Activated T-cell treated with anti-CD3 and anti-CD28 coated beads, Interleukin-2, amount 50 U/mL, for 1 hour (primary cell): Measurements from ENCODE around the gene DYNLRB1.
"Not testable (repeated sequence)": the region's sequence is repeated elsewhere in the genome, so short reads cannot be mapped to it uniquely, and the experiment has no call there.

Source experiments
- DNase-seq: peaks from one replicate; pipeline ENCODE4 v3.0.0-alpha.2; 2020

Gene DYNLRB1

DNA sequence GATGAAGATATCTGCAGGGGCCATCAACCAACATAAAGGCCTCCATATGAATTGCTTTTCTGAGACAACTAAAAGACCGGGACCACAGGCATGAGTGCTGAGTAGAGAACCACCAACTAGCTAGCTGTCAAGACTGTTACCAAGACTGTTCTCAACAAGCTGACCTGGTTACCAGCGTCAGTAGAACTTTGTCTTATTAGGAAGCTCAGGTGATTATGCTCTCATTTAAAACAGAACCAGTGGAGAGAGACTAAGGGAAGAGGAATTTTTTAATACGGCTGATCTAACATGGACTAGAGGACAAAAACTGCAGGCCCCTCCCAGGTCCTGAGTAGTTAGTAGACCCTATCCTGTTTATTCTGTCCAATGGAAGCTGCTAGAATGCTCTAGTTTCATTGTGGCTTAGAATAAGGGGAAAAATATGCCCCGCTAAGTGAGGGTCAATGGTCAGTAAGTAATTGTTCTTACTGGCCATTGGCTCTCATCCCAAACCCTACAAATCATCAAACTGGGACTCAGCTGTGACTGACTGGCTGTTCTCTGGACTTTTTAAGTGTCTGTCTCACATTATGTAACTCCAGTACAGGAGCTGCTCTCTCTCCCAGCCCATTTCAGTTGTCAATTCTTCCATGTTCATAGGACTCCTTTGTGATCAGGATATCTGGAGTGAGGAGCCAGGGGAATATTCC, 3.8 kb upstream of the DYNLRB1 start:
- no peak for DNase-seq

DNA sequence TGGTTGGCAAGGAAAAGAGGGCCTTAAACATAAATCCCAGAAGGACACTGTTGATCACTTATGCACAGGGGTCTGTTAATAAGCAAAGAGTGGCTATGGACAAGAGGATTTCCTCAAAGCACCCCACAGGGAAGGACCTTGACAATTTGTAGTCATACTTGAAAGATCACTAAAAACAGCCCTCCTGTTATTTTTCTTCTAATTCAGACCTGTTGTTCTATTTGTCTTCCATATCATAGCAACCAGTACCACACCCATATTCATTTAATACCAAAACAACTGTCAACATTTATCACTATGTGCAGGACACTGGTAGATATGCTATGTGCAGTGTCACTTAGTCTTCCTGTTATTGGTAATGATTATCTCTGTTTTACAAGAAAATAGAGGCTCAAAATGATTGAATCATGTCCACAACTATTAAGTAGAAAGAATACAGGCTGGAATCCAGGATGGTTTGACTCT, 3.2 kb upstream of the DYNLRB1 start:
- no peak for DNase-seq

DNA sequence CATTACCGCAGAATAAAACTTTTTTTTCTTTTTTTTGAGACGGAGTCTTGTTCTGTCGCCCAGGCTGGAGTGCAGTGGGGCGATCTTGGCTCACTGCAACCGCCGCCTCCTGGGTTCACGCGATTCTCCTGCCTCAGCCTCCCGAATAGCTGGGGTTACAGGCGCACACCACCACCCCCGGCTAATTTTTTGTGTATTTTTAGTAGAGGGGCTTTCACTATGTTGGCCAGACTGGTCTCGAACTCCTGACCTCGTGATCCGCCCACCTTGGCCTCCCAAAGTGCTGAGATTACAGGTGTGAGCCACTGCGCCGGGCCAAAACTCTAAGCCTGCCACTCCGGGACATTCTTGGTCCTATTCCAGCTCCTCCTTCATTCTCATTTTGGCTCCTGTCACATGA, 2.2 kb upstream of the DYNLRB1 start:
- DNase-seq, result not testable (repeated sequence)

DNA sequence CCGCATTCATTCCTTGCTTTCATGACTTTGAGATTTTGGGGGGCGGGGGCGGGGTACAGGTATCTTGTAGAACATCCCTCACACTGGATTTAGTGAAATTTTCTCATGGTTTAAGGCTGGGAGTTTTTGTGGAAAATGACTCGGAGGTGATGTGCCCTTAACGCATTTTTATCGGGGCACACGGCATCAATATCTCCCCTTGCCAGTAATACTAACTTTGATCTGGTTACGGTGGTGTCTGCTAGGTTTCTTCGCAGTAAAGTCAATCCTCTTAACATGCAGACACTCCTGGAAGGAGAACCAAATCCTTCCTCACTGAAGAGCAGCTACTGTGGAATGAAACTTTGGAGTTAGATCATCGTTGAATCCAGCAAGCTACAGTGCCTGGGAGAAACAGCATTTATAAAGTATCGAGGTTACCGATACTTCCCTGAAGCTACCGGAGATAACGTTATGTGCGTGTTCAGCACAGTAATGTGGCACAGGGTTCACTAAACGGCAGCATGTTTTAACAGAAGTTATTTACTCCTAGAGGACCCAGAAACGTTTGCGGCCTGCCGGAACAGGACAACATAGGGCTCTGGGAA, 1.2 kb upstream of the DYNLRB1 start:
- DNase-seq, result no peak

DNA sequence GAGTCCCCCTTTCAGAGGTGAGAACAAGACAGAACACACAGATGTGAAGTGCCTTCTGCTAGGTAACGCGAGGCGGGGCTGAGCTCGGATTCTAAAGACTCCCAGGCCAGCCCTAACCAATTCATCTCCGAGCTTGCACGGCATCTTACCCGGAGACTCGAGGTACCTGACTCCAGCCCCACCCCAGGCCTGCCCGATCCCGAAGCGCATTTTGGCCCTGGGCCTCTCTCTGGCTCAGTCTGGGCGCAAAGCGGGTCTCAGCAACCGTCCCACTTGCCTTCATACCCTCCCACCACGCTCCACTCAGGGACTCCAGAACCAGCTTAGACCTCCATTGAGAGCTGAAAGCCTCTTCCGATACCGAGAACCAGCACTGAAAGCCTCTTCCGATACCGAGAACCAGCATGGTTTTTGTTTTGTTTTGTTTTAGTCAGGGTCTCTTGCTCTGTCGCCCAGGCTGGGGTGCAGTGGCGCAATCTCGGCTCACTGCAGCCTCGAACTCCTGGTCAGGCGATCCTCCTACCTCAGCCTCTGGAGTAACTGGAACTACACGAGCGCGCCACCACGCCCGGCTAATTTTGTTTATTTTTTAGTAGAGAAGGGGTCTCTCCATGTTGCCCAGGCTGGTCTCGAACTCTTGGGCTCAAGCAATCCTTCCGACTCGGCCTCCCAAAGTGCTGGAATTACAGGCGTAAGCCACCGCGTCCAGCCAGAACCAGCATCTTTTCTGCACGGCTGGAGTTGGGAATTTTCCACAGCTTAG, 557 bp upstream of the DYNLRB1 start:
- peak; percentile 74 for DNase-seq

DNA sequence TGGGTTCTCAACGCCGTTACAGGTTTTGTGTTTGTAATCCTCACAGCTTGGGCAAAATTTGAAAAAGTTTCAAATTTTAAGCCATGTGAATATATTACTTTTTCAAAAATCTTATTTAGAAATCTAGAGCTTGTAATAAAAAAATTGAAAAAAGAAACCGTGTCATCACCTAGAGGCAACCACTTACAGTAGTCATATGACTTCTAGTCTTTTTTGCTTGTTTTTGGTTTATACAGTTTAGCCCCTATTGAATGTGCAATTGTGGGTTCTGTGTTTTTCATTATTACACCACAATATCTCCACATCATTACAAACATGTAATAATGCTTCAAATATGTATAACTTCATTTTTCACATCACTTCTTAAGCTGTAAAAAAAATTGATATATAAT, 888 bp downstream of the DYNLRB1 start:
- no peak for DNase-seq

DNA sequence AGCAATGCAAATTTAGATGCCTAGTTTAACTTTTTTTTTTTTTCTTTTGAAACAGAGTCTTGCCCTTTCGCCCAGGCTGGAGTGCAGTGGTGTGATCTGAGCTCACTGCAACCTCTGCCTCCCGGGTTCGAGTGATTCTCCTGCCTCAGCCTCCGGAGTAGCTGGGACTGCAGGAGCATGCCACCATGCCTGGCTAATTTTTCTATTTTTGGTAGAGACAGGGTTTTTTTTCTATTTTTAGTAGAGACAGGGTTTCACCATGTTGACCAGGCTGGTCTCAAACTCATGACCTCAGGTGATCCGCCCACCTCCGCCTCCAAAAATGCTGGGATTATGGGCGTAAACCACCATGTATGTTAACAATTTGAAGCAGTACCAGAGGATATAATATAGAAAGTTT, 2.6 kb downstream of the DYNLRB1 start:
- not testable (repeated sequence) for DNase-seq

DNA sequence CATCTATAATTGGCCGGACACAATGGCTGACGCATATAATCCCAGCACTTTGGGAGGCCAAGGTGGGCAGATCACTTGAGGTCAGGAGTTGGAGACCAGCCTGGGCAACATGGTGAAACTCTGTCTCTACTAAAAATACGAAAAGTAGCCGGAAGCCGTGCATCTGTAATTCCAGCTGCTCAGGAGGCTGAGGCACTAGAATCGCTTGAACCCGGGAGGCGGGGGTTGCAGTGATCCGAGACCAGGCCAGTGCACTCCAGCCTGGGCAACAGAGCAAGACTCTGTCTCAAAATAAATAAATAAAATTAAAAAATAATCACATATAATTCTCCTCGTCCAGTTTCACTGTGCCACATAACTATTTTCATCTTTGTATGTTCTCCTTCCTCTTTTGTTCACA, 3.6 kb downstream of the DYNLRB1 start:
- not testable (repeated sequence) for DNase-seq

DNA sequence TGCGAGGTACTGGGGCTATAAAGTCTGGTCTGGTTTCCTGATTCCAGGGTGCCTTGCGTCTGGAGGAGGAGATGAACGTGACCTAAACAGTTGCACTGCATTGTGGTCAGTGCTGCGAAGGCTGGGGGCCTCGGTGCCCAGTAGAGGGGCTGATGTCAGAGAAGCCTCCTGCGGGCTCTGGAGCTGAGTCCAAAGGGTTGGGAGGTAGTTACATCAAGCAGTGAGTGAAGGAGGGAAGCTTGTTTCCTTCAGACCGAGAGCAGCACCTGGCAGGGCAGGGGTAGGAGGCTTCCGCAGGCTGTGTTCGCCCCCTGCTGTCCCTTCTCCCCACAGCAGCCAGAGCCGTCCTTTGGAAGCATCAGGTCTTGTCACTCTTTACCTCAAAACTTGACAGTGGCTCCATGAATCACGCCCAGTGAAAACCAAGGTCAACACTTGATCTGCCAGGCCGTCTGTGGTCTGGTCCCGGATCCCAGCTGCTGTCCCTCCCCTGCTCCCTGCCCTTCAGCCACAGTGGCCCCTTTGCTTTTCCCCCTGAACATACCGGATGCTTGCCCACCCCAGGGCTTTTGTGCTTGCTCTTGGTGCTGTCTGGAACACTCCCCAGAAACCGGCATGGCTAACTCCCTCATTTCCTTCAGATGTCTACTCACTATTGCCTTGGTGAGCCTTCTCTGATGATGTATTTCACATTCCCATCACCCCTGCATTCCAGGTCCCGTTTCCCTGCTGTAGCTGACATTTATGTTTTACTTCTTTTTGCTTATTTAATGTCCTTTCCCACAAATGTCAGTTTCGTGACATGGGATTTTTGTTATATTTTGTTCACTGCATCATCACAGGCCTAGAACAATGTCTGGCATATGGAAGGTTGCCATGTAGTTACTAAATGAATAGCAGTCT, 7.0 kb downstream of the DYNLRB1 start:
- peak; percentile 63 for DNase-seq

DNA sequence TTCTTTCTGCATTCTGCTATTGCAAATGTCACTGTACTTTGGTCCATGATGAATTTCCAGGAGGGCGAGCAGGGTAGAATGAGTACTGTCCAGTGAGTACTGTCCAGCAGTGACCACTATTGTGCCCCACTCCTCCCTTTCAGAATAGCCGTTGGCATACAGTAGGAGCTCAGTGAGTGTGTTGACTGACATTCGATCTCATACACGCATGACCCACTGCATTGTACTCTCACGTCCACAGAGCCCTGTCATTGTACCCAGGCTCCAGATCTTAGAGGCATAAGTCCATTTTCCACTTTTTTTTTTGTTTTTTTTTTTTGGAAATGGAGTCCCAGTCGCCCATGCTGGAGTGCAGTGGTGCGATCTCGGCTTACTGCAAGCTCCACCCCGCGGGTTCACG, 8.2 kb downstream of the DYNLRB1 start:
- DNase-seq, result no peak

DNA sequence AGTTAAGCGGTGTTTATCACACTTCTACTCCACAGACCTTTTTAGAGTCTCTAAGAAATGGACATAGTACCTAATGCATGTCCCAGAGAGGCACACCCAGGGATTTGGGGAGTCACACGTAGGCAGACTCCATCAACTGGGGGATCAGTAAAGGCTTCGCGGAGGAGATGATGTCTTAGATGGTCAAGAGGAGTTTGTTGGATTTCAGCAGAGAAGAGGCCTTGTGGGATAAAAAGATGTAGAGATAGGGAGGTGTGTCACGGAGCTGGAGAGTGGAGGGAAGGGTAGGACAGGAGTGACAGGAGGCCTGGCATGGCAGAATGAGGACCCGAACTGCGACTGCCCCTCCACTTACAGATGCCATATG, 9.1 kb downstream of the DYNLRB1 start:
- no peak for DNase-seq

DNA sequence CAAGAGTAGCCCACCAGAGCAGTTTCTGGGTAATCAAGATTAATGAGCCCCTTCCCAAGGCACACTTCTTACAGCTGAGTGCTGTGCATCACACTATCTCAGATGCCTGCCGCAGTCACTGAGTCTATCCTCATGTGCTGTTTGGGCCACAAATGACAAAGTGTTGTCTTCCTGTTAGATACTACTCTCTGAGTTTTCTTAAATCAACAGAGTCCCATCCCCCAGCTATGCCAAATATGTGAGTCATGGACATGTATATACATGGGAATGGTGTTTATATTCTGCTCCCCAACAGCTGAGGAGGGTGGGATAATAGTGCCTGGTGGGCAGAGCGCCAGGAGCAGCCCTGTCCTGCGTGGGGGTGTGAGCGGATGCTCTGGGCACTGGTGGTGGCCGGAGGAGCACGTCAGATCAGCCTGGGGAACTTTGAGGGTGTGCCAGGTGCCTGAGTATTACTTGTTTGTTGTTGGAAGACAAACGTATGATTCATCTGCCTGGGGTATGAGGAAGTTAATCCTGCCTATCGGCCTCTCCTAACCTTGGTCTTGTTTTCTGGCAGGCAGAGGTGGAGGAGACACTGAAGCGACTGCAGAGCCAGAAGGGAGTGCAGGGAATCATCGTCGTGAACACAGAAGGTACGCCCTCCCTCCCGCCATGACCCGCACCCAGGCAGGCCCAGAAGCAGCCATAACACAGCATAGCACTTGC, 9.6 kb downstream of the DYNLRB1 start:
- no peak for DNase-seq

DNA sequence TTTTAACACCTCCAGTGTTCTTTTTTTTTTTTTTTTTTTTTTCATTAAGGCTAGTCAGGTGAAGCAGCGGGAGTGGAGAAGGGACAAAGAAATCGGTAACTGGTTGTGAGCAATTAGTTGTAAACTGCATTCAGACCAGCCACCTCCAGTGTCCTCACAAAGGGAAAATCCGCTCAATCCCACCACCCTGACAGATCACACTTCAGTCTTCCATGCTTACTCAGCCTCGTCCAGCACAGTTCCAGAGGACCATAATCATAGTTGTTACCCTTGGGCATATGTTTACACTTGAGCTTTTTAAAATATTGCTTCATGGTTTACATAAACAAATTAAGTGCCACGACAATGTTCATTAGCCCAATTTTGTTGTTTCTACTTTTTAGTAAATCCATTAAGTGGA, 10.2 kb downstream of the DYNLRB1 start:
- no peak for DNase-seq

DNA sequence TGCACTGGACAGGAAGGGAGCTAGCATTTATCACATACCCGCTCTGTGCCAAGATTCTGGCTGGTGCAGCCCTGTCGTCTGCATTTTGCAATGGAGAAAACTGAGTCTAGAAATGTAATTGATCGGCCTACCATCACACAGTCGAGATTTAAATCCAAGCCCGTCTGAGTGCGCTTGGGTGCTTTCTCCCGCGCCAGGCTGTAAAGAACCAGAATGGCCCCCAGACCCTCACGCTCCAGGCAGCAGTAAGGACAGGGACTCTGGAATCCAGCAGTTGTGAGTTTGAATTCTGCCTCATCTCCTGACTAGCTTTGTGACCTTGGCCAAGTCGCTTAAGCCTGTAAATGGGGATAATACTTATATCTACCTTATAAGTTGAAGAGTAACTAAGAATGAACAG, 10.8 kb downstream of the DYNLRB1 start:
- DNase-seq, result no peak

DNA sequence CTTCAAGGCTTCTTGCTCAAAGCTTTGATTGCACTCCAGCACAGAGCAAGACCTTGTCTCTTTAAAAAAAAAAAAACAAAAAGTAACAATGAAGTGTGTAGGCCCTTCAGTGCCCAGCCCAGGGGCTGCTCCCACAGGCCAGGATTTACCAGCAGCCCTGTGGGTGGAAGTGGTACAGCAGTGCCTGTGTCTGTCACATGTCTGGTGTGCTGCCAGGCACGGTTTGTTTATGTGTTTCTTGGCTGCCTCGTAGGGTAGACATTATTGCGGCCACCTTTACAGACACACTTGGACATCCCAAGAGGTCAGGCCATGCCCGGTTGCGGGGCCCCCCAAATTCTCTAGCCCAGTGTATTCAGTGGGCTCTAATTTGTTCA, 12.7 kb downstream of the DYNLRB1 start:
- no peak for DNase-seq

DNA sequence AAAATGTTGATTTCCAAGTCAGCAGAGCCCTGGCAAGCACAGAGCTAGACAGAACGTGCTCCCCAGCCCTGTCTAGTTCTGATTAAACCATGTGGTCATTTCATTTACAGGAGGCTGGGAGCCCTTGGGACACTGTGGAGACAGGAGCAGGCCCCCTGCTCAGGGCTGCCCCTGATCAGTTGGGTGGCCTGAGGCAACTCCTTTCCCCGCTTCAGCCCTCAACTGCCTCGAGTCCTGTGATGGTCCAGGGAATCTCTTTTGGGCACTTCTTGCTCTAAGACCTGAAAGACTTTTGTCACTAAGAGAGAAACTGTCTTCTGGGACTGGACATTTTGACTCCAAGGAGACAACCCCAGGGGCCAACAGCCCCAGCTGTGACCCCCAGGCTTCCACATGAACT, 13.5 kb downstream of the DYNLRB1 start:
- no peak for DNase-seq

DNA sequence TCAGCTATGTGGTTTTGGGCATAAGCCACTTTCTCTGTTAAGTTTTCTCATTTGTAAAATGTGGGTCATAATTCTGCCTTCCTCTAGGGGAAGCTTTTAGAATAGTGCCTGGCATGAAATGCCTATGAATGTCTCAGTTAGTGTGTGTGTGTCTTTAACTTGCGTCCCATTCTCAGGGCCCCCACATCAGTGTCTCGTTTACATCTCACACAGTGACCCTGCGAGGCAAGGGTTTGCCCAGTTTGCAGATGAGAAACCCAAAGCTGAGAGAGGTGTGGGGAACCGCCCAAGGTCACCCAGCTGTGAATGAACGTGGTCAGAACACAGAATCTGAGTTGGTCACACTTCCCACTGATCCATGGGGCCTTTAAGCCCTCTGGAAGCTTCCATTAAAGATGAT, 14.1 kb downstream of the DYNLRB1 start:
- DNase-seq, result no peak

DNA sequence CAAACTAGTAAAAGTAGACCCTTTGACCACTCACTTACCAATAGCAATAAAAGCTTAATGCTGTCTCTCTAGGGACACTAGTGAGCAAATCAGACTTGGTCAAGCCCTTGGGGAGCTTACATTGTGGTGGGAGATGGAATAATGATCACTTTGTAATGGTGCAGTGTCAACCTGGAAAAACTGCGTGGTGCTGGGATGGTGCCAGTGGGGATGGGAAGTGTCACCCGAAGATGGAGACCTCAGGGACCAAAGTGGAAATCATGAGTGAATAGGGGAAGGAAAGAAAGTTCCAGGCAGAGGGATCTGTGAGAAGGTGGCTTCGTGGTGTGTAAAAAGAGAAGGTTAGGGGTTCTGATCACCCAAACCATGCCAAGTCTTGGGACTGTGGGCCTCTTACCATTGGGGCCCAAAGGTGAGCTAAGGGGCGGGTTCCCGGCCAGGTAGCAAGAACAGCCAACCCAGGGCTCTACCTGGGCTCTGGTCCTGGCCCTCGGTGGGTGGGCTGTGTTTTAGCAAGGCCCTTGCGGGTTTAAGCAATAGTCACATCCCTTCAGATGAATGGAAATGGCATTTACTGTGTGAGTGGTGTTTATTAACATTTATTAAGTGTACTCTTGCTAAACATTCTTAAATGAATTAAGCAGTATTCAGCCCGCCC, 15.5 kb downstream of the DYNLRB1 start:
- DNase-seq, result no peak

DNA sequence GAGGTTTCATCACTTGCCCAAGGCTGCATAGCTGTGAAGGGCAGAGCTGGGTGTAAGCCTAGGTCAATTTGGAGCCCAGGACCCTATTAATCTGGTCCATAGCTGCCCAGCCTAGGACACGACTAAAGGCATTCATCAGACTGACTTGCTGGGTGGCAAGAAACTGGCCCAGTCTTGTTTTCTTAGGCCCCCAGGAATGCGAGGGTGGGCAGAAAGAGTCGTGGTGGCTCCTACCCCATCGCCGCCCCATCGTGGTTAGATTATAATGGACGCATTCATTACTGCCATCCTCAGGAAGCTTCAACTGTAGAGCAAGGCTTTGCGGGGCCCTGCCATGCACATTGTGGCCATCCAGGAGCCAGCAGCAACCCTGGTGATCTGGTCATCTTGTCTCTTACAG, 16.1 kb downstream of the DYNLRB1 start:
- no peak for DNase-seq

DNA sequence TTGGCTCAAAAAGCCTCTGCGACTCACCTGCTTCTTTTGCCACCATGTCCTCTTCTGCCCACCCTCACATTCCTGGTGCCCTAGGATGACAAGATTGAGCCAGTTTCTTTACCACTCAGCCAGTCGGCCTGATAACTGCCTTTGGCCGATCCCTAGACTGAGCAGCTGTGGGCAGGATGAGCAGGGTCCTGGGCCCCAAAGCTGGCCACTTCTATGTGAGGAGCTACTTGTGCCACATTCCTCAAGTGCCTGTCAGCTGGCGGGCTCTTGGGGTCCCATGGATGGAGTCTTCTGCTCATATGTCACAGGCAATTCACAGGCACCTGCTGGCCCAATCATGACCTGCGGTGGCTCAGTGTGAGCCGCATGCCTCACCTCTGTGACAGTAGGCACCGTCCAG, 16.5 kb downstream of the DYNLRB1 start:
- DNase-seq, result no peak

DNA sequence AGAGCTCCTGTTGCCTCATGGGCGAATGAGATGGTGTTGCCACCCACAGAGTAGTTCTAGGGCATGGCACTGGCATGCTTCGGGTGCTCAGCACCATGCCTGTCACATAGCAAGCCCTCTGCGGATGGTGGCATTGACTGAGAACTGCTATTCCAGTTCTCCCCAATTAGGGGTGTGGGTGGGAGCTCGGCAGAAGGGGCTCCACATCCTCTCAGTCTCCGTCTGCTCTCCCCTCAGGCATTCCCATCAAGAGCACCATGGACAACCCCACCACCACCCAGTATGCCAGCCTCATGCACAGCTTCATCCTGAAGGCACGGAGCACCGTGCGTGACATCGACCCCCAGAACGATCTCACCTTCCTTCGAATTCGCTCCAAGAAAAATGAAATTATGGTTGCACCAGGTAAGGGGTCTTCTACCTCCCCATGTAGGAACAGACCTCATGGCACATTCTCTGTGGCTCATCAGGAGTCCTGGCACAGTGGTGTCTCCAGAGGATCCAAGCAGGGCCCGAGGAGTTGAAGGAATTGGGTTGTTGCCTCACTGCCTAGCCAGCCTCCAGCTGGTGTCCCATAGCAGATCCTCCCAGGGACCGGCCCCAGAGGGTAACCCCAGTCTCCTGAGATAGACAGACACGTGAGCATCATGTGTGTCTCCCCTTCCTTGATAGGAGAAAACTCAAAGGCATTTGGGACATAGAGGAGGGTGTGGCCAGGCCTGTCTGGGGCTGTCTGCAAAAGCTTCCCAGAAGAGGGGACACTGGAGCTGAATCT, 18.4 kb downstream of the DYNLRB1 start:
- DNase-seq, result no peak
